ENCODE data around the gene RAD51B. TPM values are rescaled to one million over a fixed set of nuclear protein-coding genes. Genes with fewer than 3 reads are reported as not detected.

RAD51B gene
- total RNA-seq, 1 experiment from 2014 or later = 16.7 TPM

DNA sequence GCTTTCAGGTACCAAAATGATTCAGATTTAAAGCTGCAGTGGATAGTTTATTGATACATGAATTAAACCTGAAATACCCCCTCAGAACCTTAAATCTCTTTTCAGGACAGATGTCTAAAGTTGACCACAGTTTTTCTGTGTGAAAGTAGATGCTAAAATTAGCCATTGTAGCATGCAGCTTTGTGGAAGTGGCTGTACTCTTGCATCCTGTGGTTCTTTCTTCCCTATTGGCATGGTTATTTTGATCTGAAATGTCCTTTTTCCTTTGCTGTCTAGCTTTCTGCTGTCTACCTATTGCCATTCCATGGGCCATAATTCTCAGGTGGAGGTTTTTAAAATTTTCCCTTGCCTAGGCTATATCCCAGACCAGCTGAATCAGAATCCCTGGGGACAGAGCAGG is 517.7 kb downstream of the RAD51B start:
- Histone ChIP-seq H3K79me1 (ENCODE audit: insufficient read depth, low read depth, low read length, poor library complexity, severe bottlenecking) (no peaks in the 10 kb centered on the region), H3K27me3 (ENCODE audit: insufficient read depth, low read length) (no peaks in the 10 kb centered on the region), H4K5ac (ENCODE audit: insufficient read length, low read depth, low read length) (no peak overlapping the region), H2AK5ac (ENCODE audit: insufficient read length, low read length) (no peak overlapping the region), H4K91ac (ENCODE audit: insufficient read length, low read depth, low read length) (no peak overlapping the region), H3K23ac (ENCODE audit: insufficient read length, low read depth, low read length) (no peak overlapping the region), H2BK120ac (ENCODE audit: low read depth, low read length, poor library complexity, severe bottlenecking) (no peak overlapping the region), H3T11ph (ENCODE audit: low read length) (no peak overlapping the region), H3K4me1 (ENCODE audit: insufficient read depth, low read length) (peaks cover 3% of the 10 kb centered on the region), H3K9ac (ENCODE audit: extremely low read depth, insufficient read length, low read length) (no peak overlapping the region), H3K79me2 (ENCODE audit: insufficient read depth, low read length) (no peaks in the 10 kb centered on the region), H2BK20ac (ENCODE audit: low read depth, low read length, poor library complexity, severe bottlenecking) (no peak overlapping the region), H2AFZ (ENCODE audit: low read length) (no peak overlapping the region), H3K4ac (ENCODE audit: low read depth, low read length) (no peak overlapping the region), H4K20me1 (ENCODE audit: control insufficient read depth, insufficient read depth, insufficient read length) (no peaks in the 10 kb centered on the region), H2BK12ac (ENCODE audit: insufficient read length, low read depth, low read length) (no peak overlapping the region), H3K23me2 (ENCODE audit: insufficient read length, low read depth, low read length, poor library complexity, severe bottlenecking) (no peaks in the 10 kb centered on the region), H3K56ac (ENCODE audit: insufficient read length, low read depth, low read length) (no peak overlapping the region), H3K18ac (ENCODE audit: insufficient read length, low read depth, low read length) (no peak overlapping the region), H3K9me3 (ENCODE audit: control insufficient read depth, low read depth, low read length) (no peaks in the 10 kb centered on the region), H2BK5ac (ENCODE audit: insufficient read length, low read length) (no peak overlapping the region), H3K4me2 (ENCODE audit: insufficient read depth, insufficient read length, low read length) (no peak overlapping the region), H2BK15ac (ENCODE audit: low read depth, low read length) (no peak overlapping the region), H3K27ac (ENCODE audit: insufficient read length, low read depth, low read length) (no peak overlapping the region), H3K14ac (ENCODE audit: insufficient read depth, low read length) (no peak overlapping the region), H4K8ac (replicated peaks; ENCODE audit: insufficient read length, low read depth, low read length) (no peak overlapping the region)
- Mint-ChIP-seq H3K4me3 (no peak overlapping the region), H3K4me1 (peaks cover 40 to 52% of the 10 kb centered on the region in 2 experiments), H3K27ac (no peak overlapping the region), H3K9me3 (no peaks in the 10 kb centered on the region), H3K27me3 (ENCODE audit: low read depth) (no peaks in the 10 kb centered on the region), H3K36me3 (ENCODE audit: insufficient read depth in 1 of 3, low read depth in 3 of 3) (peaks cover 2 to 9% (median 5%) of the 10 kb centered on the region in 3 experiments; a peak in 5 of 7 replicates)
- TF ChIP-seq, protein P1, sequence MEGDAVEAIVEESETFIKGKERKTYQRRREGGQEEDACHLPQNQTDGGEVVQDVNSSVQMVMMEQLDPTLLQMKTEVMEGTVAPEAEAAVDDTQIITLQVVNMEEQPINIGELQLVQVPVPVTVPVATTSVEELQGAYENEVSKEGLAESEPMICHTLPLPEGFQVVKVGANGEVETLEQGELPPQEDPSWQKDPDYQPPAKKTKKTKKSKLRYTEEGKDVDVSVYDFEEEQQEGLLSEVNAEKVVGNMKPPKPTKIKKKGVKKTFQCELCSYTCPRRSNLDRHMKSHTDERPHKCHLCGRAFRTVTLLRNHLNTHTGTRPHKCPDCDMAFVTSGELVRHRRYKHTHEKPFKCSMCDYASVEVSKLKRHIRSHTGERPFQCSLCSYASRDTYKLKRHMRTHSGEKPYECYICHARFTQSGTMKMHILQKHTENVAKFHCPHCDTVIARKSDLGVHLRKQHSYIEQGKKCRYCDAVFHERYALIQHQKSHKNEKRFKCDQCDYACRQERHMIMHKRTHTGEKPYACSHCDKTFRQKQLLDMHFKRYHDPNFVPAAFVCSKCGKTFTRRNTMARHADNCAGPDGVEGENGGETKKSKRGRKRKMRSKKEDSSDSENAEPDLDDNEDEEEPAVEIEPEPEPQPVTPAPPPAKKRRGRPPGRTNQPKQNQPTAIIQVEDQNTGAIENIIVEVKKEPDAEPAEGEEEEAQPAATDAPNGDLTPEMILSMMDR (conservative IDR thresholded peaks at IDR 0.05) = no peak
- DNase-seq = no peak
